ENCODE measurements around the gene NALCN. TPM values are rescaled to one million over a fixed set of nuclear protein-coding genes. Genes with fewer than 3 reads are reported as not detected.

NALCN gene
- total RNA-seq, 1 donor from 2014 or later: 3.5 TPM

GRCh38 chr13:101306773-101307172 is 109.5 kb downstream of the NALCN start:
- H3K9me3 ChIP-seq: no peaks in the 10 kb centered on the region
- H3K27me3 ChIP-seq: no peaks in the 10 kb centered on the region
- H3K4me3 ChIP-seq: no peak overlapping the region
- no peak for DNase-seq
- ATAC-seq: no peak
- no peak for TF ChIP-seq CTCF (IDR thresholded peaks at IDR 0.05)
- intact Hi-C loops (cut with DNase I): no loop called here
- peaks cover 11% of the 10 kb centered on the region for H3K4me1 ChIP-seq
- no peaks in the 10 kb centered on the region for H3K36me3 ChIP-seq
- H3K27ac ChIP-seq: peak overlapping the region; percentile 30

GRCh38 chr13:101305981-101306411 is 110.3 kb downstream of the NALCN start:
- no peaks in the 10 kb centered on the region for H3K27me3 ChIP-seq
- no peaks in the 10 kb centered on the region for H3K9me3 ChIP-seq
- ATAC-seq (peak; percentile 14), DNase-seq (no peak)
- TF ChIP-seq CTCF (IDR thresholded peaks at IDR 0.05): no peak
- no peak overlapping the region for H3K4me3 ChIP-seq
- H3K4me1 ChIP-seq: peaks cover 11% of the 10 kb centered on the region
- H3K36me3 ChIP-seq: no peaks in the 10 kb centered on the region
- intact Hi-C loops (cut with DNase I): no loop called here
- peak overlapping the region; percentile 30 for H3K27ac ChIP-seq

GRCh38 chr13:101303521-101303920 is 112.8 kb downstream of the NALCN start:
- no peak for TF ChIP-seq CTCF (IDR thresholded peaks at IDR 0.05)
- Histone ChIP-seq H3K36me3 (no peaks in the 10 kb centered on the region), H3K27ac (no peak overlapping the region), H3K9me3 (no peaks in the 10 kb centered on the region), H3K4me1 (peaks cover 10% of the 10 kb centered on the region), H3K4me3 (no peak overlapping the region), H3K27me3 (no peaks in the 10 kb centered on the region)
- intact Hi-C loops (cut with DNase I): no loop called here
- DNase-seq (no peak), ATAC-seq (no peak)

- Histone ChIP-seq H3K9me3 (no peaks in the 10 kb centered on the region), H3K4me1 (no peaks in the 10 kb centered on the region), H3K27ac (no peak overlapping the region), H3K36me3 (no peaks in the 10 kb centered on the region), H3K4me3 (no peak overlapping the region), H3K27me3 (no peaks in the 10 kb centered on the region)
- intact Hi-C loops (cut with DNase I): no loop called here
- DNase-seq (no peak), ATAC-seq (no peak)
- no peak for TF ChIP-seq CTCF (IDR thresholded peaks at IDR 0.05)
These were observed 115.3 kb downstream of the NALCN start for GRCh38 chr13:101301053-101301452.

- H3K27me3 ChIP-seq: no peaks in the 10 kb centered on the region
- no peak for TF ChIP-seq CTCF (IDR thresholded peaks at IDR 0.05)
- H3K4me1 ChIP-seq: no peaks in the 10 kb centered on the region
- DNase-seq (no peak), ATAC-seq (no peak)
- no peak overlapping the region for H3K4me3 ChIP-seq
- H3K27ac ChIP-seq: no peak overlapping the region
- H3K9me3 ChIP-seq: no peaks in the 10 kb centered on the region
- no peaks in the 10 kb centered on the region for H3K36me3 ChIP-seq
- intact Hi-C loops (cut with DNase I): no loop called here
These were observed 115.8 kb downstream of the NALCN start for GRCh38 chr13:101300531-101300930.

- TF ChIP-seq CTCF (IDR thresholded peaks at IDR 0.05): no peak
- no peaks in the 10 kb centered on the region for H3K27me3 ChIP-seq
- intact Hi-C loops (cut with DNase I): no loop called here
- H3K9me3 ChIP-seq: no peaks in the 10 kb centered on the region
- DNase-seq: no peak
- no peak for ATAC-seq
- no peaks in the 10 kb centered on the region for H3K4me1 ChIP-seq
- no peak overlapping the region for H3K4me3 ChIP-seq
- H3K36me3 ChIP-seq: no peaks in the 10 kb centered on the region
- H3K27ac ChIP-seq: no peak overlapping the region
These were observed 117.8 kb downstream of the NALCN start for GRCh38 chr13:101298517-101298916.

Data from upper lobe of right lung (tissue), 1 donor.